ENCODE data around the gene CCKAR. TPM values are rescaled to one million over a fixed set of nuclear protein-coding genes. Genes with fewer than 3 reads are reported as not detected.

The CCKAR gene
- total and polyA plus RNA-seq, 10 of the 15 experiments (the other 5 are each of a cell fraction or from before 2014, with no cell fraction given), result not detected

- intact Hi-C loops (cut with micrococcal nuclease; ENCODE audit: unreplicated experiment) (no loop called here), in situ Hi-C loops (cut with MboI) (no loop called here)
- FAIRE-seq (no peak), ATAC-seq (no peak), DNase-seq (ENCODE audit: low read depth, low spot score) (no peak)
- ChIA-PET SMC1A (ENCODE audit: uncharacterized antibody, unreplicated experiment) (interaction anchor here (1.4 kb wide), 1 partner anchor 486 kb away, joined by 3 read pairs; no protein-coding TSS in a partner anchor), CTCF (interaction anchor here (1.6 kb wide), 1 partner anchor 11 kb away, joined by 4 read pairs; no protein-coding TSS in a partner anchor), POLR2A (no interaction called here), RAD21 (ENCODE audit: unreplicated experiment) (no interaction called here)
- Histone ChIP-seq H3K36me3 (ENCODE audit: control insufficient read depth in 2 of 2, insufficient read depth in 2 of 2, low read length in 1 of 2) (no peaks in the 10 kb centered on the region), H3K27ac (ENCODE audit: control insufficient read depth, insufficient read depth) (no peak overlapping the region), H3K27me3 (replicated peaks in 1 of 2; ENCODE audit: control insufficient read depth in 2 of 2, insufficient read depth in 2 of 2, low read length in 1 of 2) (no peaks in the 10 kb centered on the region; a peak in 2 of 4 replicates), H4K20me1 (ENCODE audit: control insufficient read depth, insufficient read depth) (no peaks in the 10 kb centered on the region), H3K9ac (ENCODE audit: control insufficient read depth, insufficient read depth, low read length) (no peak overlapping the region), H3K9me3 (replicated peaks; ENCODE audit: control insufficient read depth, insufficient read depth, low read length) (no peaks in the 10 kb centered on the region), H3K79me2 (ENCODE audit: control insufficient read depth, insufficient read depth, low read length) (no peaks in the 10 kb centered on the region), H3K4me1 (ENCODE audit: control insufficient read depth, insufficient read depth, low read length) (no peaks in the 10 kb centered on the region), H2AFZ (ENCODE audit: control insufficient read depth, low read depth, low read length) (no peak overlapping the region), H3K4me2 (ENCODE audit: control insufficient read depth, insufficient read depth) (no peak overlapping the region), H3K4me3 (no peak overlapping the region)
- TF ChIP-seq ZNF217 (IDR thresholded peaks at IDR 0.05) (no peak), PRDM15 (CRISPR knock-in tag; IDR thresholded peaks at IDR 0.05) (no peak), ATF2 (IDR thresholded peaks at IDR 0.05; ENCODE audit: low read length) (no peak), FOS (IDR thresholded peaks at IDR 0.05; ENCODE audit: borderline replicate concordance, extremely low read depth, insufficient read length) (no peak), ZBTB33 (IDR thresholded peaks at IDR 0.05) (no peak), GABPA (IDR thresholded peaks at IDR 0.05; ENCODE audit: low read depth) (no peak), ATF7 (IDR thresholded peaks at IDR 0.05; ENCODE audit: low read depth) (no peak), ZBED1 (IDR thresholded peaks at IDR 0.05; ENCODE audit: borderline replicate concordance) (no peak)
- BruUV-seq (replicated peaks), result no TSS peak
- 38% methylated on average over 1 of the region's 1 CpG for WGBS (ENCODE audit: insufficient coverage, insufficient replicate concordance, low lambda C conversion rate, missing lambda C conversion rate)
These were observed 33.7 kb upstream of the CCKAR start for GRCh38 chr4:26524011-26524410.

Data from GM12878 (cell line).